OCI-LY3 (cell line): Measurements from ENCODE around the gene PADI3.

Experiments used
- EZH2phosphoT487 ChIP-seq: fragments of 200-600 bp; shearing (Covaris generic); IDR thresholded peaks from 2 replicates; pipeline ENCODE4 v1.6.1; 2018; ENCODE audit warnings: antibody characterized with exemption, mixed run types, low read depth
- TF ChIP-seq, protein P1 (sequence below): fragments of 200-600, 300-600 bp; sonication (generic); IDR thresholded peaks from 2 replicates; pipeline ENCODE4 v1.5.1; 2014; ENCODE audit warnings: antibody characterized with exemption, low read length, low read depth

DNA sequence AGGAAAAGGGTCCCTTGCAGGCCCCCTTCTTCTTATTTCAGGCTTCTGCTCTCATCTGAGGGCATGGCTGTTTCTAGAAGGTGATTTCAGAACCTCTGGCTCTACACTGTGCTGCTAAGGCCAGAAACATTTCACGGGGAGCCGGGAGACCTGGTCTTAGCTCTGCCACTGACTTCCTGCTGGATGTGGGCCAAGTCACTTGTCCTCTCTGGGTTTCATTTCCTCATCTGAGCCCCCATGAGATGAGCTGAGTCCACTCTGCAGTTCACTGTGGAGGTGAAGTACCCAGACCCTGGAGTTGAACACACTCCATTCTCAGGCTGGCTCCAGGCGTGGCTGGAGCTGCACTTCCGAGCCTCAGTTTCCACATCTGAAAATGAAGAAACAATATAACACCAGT is 41.9 kb upstream of the PADI3 start:
- TF ChIP-seq, protein P1, sequence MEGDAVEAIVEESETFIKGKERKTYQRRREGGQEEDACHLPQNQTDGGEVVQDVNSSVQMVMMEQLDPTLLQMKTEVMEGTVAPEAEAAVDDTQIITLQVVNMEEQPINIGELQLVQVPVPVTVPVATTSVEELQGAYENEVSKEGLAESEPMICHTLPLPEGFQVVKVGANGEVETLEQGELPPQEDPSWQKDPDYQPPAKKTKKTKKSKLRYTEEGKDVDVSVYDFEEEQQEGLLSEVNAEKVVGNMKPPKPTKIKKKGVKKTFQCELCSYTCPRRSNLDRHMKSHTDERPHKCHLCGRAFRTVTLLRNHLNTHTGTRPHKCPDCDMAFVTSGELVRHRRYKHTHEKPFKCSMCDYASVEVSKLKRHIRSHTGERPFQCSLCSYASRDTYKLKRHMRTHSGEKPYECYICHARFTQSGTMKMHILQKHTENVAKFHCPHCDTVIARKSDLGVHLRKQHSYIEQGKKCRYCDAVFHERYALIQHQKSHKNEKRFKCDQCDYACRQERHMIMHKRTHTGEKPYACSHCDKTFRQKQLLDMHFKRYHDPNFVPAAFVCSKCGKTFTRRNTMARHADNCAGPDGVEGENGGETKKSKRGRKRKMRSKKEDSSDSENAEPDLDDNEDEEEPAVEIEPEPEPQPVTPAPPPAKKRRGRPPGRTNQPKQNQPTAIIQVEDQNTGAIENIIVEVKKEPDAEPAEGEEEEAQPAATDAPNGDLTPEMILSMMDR, result no peak
- no peak for TF ChIP-seq EZH2phosphoT487
